KMS-11 (cell line): Measurements from ENCODE around the gene GRAMD2A.
"Not testable (repeated sequence)": the region's sequence is repeated elsewhere in the genome, so short reads cannot be mapped to it uniquely, and the experiment has no call there.

Experiments
- H2AFZ ChIP-seq: fragments of 200-600 bp; sonication (generic); 2 replicates; pipeline ENCODE4 v1.6.1; 2016; ENCODE audit warnings: antibody characterized with exemption, mixed run types, low read depth
- H3K27ac ChIP-seq: fragments of 200-600 bp; sonication (generic); 2 replicates; pipeline ENCODE4 v1.6.1; 2016; ENCODE audit warnings: mild to moderate bottlenecking, mixed run types
- H3K27me3 ChIP-seq: fragments of 200-600 bp; sonication (generic); 2 replicates; pipeline ENCODE4 v1.6.1; 2017; ENCODE audit warnings: mild to moderate bottlenecking, low read depth, mixed run types, moderate library complexity; ENCODE audit not compliant: insufficient read depth
- H3K36me3 ChIP-seq: fragments of 200-600 bp; sonication (generic); 2 replicates; pipeline ENCODE4 v1.6.1; 2017; ENCODE audit warnings: mild to moderate bottlenecking, mixed run types; ENCODE audit not compliant: insufficient read depth
- H3K4me1 ChIP-seq: fragments of 200-600 bp; sonication (generic); 2 replicates; pipeline ENCODE4 v1.6.1; 2016; ENCODE audit warnings: mild to moderate bottlenecking, low read depth, mixed run types; ENCODE audit not compliant: poor library complexity, severe bottlenecking
- H3K4me2 ChIP-seq: fragments of 200-600 bp; sonication (generic); 2 replicates; pipeline ENCODE4 v1.7.0; 2016; ENCODE audit warnings: mild to moderate bottlenecking, mixed run types
- H3K4me3 ChIP-seq: fragments of 200-600 bp; sonication (generic); IDR thresholded peaks from 2 replicates; pipeline ENCODE4 v1.6.1; 2017; ENCODE audit warnings: low read depth, low read length, mixed read lengths; ENCODE audit not compliant: insufficient read depth
- H3K79me2 ChIP-seq: fragments of 200-600 bp; sonication (generic); 2 replicates; pipeline ENCODE4 v1.6.1; 2016; ENCODE audit warnings: low read depth, mixed run types; ENCODE audit not compliant: insufficient read depth
- H3K9ac ChIP-seq: fragments of 200-600 bp; sonication (generic); 2 replicates; pipeline ENCODE4 v1.6.1; 2016; ENCODE audit warnings: mild to moderate bottlenecking, mixed run types
- H4K20me1 ChIP-seq: fragments of 200-600 bp; sonication (generic); 2 replicates; pipeline ENCODE4 v1.6.1; 2016; ENCODE audit warnings: mild to moderate bottlenecking, mixed run types; ENCODE audit not compliant: insufficient read depth
- TF ChIP-seq, protein P1 (sequence below): fragments of 200-600 bp; sonication (generic); conservative IDR thresholded peaks from 2 replicates; pipeline ENCODE4 v1.6.1; 2017; ENCODE audit warnings: low read depth, mild to moderate bottlenecking, antibody characterized with exemption, low read length, moderate library complexity, mixed read lengths

The GRAMD2A gene

DNA sequence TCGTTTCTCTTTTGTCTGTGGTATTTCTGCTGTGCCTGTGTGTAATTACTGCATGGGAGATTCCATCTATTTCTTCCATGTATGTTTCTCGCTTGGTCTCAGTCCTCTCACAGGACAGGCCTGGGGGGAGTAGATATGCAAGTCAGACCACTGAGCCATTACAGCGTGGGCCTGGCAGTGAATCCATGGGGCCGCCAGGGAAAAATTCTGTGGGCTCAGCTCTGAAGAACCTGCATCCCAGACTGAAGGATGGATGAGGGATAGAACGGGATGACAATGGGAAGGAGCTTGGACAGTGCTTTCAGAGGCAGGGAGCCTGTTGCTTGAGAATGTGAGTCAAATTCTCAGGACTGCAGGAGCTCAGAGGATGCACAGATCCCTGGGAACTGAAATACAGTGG lies 24.8 kb downstream of the GRAMD2A start:
- Histone ChIP-seq H3K36me3 (no peaks in the 10 kb centered on the region), H3K79me2 (no peaks in the 10 kb centered on the region), H3K27me3 (no peaks in the 10 kb centered on the region), H3K27ac (no peak overlapping the region), H3K4me3 (no peak overlapping the region), H3K4me1 (no peaks in the 10 kb centered on the region), H2AFZ (no peak overlapping the region), H3K4me2 (no peak overlapping the region), H4K20me1 (no peaks in the 10 kb centered on the region), H3K9ac (no peak overlapping the region)
- TF ChIP-seq, protein P1, sequence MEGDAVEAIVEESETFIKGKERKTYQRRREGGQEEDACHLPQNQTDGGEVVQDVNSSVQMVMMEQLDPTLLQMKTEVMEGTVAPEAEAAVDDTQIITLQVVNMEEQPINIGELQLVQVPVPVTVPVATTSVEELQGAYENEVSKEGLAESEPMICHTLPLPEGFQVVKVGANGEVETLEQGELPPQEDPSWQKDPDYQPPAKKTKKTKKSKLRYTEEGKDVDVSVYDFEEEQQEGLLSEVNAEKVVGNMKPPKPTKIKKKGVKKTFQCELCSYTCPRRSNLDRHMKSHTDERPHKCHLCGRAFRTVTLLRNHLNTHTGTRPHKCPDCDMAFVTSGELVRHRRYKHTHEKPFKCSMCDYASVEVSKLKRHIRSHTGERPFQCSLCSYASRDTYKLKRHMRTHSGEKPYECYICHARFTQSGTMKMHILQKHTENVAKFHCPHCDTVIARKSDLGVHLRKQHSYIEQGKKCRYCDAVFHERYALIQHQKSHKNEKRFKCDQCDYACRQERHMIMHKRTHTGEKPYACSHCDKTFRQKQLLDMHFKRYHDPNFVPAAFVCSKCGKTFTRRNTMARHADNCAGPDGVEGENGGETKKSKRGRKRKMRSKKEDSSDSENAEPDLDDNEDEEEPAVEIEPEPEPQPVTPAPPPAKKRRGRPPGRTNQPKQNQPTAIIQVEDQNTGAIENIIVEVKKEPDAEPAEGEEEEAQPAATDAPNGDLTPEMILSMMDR, result no peak

DNA sequence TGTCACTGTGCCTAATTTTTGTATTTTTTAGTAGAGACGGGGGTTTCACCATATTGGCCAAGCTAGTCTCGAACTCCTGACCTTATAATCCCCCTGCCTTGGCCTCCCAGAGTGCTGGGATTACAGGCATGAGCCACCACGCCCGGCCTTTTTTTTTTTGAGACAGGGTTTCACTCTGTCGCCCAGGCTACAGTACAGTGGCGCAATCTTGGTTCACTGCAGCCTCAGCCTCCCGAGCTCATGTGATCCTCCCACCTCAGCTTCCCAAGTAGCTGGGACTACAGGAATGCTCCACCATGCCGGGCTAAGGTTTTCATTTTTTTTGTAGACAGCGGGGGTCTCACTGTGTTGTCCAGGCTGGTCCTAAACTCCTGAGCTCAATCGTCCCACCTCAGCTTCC lies 25.6 kb downstream of the GRAMD2A start:
- not testable (repeated sequence) for H3K4me3 ChIP-seq, H3K4me2 ChIP-seq, H2AFZ ChIP-seq, H3K79me2 ChIP-seq, H3K4me1 ChIP-seq, H3K9ac ChIP-seq, H3K27ac ChIP-seq, H4K20me1 ChIP-seq, H3K27me3 ChIP-seq, H3K36me3 ChIP-seq

DNA sequence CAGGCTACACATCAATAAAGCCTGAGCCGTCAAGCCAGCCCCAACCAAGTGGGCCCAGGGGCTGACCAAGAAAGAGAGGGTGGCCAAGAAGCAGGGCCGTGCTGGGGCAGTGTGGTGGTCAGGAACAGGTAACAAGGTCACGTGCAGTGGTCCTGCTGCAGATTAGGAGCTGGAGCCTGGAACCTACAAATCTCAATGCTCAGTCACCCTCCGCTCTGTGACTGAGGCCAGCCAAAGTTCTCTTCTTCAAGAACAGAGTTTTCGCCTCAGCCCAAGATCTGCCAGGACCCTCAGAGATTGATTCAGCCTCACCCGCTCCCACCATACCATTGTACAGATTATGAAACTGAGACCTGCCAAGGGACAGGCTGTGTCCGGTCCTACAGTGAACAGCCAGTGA lies 26.9 kb downstream of the GRAMD2A start:
- TF ChIP-seq, protein P1, result no peak
- Histone ChIP-seq H3K36me3 (no peaks in the 10 kb centered on the region), H3K27ac (no peak overlapping the region), H3K4me3 (no peak overlapping the region), H4K20me1 (no peaks in the 10 kb centered on the region), H3K9ac (no peak overlapping the region), H3K79me2 (no peaks in the 10 kb centered on the region), H3K27me3 (no peaks in the 10 kb centered on the region), H2AFZ (no peak overlapping the region), H3K4me1 (no peaks in the 10 kb centered on the region), H3K4me2 (no peak overlapping the region)

DNA sequence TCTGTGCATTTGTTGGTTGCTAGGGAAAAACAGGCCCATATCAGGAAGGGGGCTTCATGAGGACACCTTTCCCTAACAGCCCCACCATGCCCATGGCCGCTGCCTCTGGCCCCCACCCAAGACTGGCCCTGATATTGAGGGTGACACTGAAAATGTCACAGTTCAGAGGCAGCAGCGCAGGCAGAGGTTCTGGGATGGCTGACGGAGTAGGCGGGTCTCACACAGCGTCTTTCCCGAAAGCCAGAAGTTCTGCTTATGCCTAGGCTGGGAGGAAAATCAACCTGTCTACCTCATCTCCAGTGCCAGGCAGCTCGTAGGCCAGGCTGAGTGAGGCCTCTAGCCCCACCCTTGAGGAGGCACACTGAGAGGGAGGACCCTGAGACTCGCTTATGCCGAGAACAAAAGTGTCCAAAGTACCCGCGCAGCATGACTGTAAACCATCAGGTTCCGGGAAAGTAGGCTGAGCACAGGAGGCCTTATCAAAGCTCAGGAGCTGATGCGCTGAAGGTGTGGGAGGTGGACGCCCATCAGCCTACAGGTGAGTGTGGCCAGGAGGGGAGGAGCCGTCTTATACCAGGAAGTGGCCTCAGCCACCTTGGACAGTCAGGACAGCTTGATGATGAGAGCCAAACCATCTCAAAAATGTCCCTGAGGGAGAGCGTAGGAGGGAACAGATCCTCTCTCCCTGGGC lies 27.5 kb downstream of the GRAMD2A start:
- no peaks in the 10 kb centered on the region for H3K4me1 ChIP-seq
- H2AFZ ChIP-seq, result no peak overlapping the region
- no peaks in the 10 kb centered on the region for H4K20me1 ChIP-seq
- H3K27ac ChIP-seq, result no peak overlapping the region
- H3K36me3 ChIP-seq, result no peaks in the 10 kb centered on the region
- TF ChIP-seq, protein P1, result no peak
- no peak overlapping the region for H3K9ac ChIP-seq
- no peaks in the 10 kb centered on the region for H3K27me3 ChIP-seq
- H3K79me2 ChIP-seq, result no peaks in the 10 kb centered on the region
- H3K4me2 ChIP-seq, result no peak overlapping the region
- H3K4me3 ChIP-seq, result no peak overlapping the region

DNA sequence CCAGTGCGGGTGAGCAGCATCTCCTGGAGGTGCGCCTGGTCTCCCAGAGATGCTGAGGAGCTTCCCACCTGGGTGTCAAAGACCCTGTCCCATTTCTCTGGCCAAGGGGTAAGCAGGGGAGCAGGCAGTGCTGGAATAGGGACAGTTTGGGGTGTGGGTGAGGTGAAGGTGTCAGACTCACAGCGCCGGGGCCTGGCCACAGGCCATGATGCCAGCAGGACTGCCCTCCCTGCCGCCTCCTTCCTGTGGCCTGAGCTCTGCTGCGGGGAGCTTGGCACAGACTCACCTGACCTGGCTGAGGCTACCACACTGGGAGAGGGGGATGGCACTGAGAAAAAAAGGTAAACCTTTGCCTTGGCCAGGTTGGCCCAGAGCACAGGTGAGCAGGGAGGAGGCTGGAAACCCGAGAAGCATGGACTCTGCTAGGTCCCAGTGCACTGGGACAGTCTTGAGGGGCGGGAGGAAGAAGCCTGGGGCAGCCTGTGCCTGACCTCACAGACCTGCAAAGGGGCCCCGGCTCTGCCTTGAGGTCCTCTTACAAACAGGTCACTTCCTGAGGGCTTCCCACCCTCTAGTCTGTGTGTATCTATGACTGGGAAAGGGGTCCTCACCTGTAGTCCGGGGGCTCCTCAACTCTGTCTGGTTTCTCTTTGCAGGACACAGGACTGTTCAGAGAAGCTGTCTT lies 28.2 kb downstream of the GRAMD2A start:
- H3K27ac ChIP-seq, result no peak overlapping the region
- H2AFZ ChIP-seq, result no peak overlapping the region
- no peak overlapping the region for H3K4me2 ChIP-seq
- H3K36me3 ChIP-seq, result no peaks in the 10 kb centered on the region
- H3K4me1 ChIP-seq, result no peaks in the 10 kb centered on the region
- TF ChIP-seq, protein P1, result no peak
- H3K4me3 ChIP-seq, result no peak overlapping the region
- H3K79me2 ChIP-seq, result no peaks in the 10 kb centered on the region
- H3K9ac ChIP-seq, result no peak overlapping the region
- no peaks in the 10 kb centered on the region for H3K27me3 ChIP-seq
- H4K20me1 ChIP-seq, result no peaks in the 10 kb centered on the region
